Kidney (tissue), 14 donors: ENCODE measurements around the gene DEUP1. TPM values are rescaled to one million over a fixed set of nuclear protein-coding genes. Genes with fewer than 3 reads are reported as not detected.

Source experiments
- DNase-seq, 5 donors: peaks; one replicate each; pipeline ENCODE4 v3.0.0-alpha.2; 2013 to 2020
- FAIRE-seq: peaks from 2 replicates; lab custom pipeline; 2012; peaks lifted over from hg19 to GRCh38; lab: Jason Lieb, UNC
- H3K27ac ChIP-seq, 2 donors: one replicate each; pipeline ENCODE4 v1.7.0; 2013; ENCODE audit warnings: low read depth in 2 of 2, low read length in 2 of 2, inconsistent platforms in 1 of 2
- H3K27me3 ChIP-seq: one replicate; pipeline ENCODE4 v1.7.1; 2013; ENCODE audit warnings: low read length, inconsistent platforms; ENCODE audit not compliant: control insufficient read depth, insufficient read depth
- H3K36me3 ChIP-seq, 3 donors: one replicate each; pipeline versions ENCODE4 v1.7.0 to v1.7.1; 2013; ENCODE audit warnings: low read length in 3 of 3, control low read depth in 1 of 3, inconsistent platforms in 1 of 3; ENCODE audit not compliant: insufficient read depth in 3 of 3, control insufficient read depth in 2 of 3
- H3K4me1 ChIP-seq, 3 donors: one replicate each; pipeline versions ENCODE4 v1.7.0 to v1.7.1; 2013; ENCODE audit warnings: low read length in 3 of 3, inconsistent platforms in 1 of 3, low read depth in 1 of 3; ENCODE audit not compliant: control insufficient read depth in 2 of 3, insufficient read depth in 2 of 3
- H3K4me3 ChIP-seq, 3 donors: one replicate each; pipeline versions ENCODE4 v1.7.0 to v1.8.1; 2013; ENCODE audit warnings: low read length in 3 of 3, control low read depth in 1 of 3, inconsistent platforms in 1 of 3
- H3K9ac ChIP-seq, 3 donors: one replicate each; pipeline versions ENCODE4 v1.7.0 to v1.7.1; 2013; ENCODE audit warnings: low read length in 3 of 3, control low read depth in 1 of 3, inconsistent platforms in 1 of 3
- H3K9me3 ChIP-seq, 3 donors: one replicate each; pipeline versions ENCODE4 v1.7.0 to v1.7.1; 2013; ENCODE audit warnings: low read length in 3 of 3, control low read depth in 1 of 3, inconsistent platforms in 1 of 3; ENCODE audit not compliant: control insufficient read depth in 2 of 3, insufficient read depth in 1 of 3
- CTCF ChIP-seq: IDR thresholded peaks from 3 replicates; pipeline ENCODE4 v1.5.1; 2012; ENCODE audit warnings: mild to moderate bottlenecking, moderate library complexity, borderline replicate concordance; ENCODE audit not compliant: insufficient read depth; ENCODE audit errors: extremely low read depth
- intact Hi-C: fragments of 100-400 bp; cut with DNase I; formaldehyde crosslinking; loops from one replicate; pipeline ENCODE4 v1.11.1; 2022
- polyA plus RNA-seq: library from polyadenylated mRNA; stranded (reverse); fragments of 350-450 nt; fragmentation: Illumina TruSeq; extraction: RNeasy Lipid Tissue Mini Kit (QIAGEN cat#74804); gene quantifications from one replicate; pipeline ENCODE4 v1.2.3, GENCODE V29; 2014; ENCODE audit warnings: low read depth, low replicate concordance; ENCODE audit not compliant: insufficient read depth
- total RNA-seq: library from RNA; stranded (reverse); fragmentation: NEBNext Ultra II Directional; extraction: Animal tissue kit (Norgen Biotek cat#: 25700); gene quantifications from one replicate; pipeline ENCODE4 v1.2.1, GENCODE V29; 2021
- donor health status: control.
- donor health status: control.
- donor health status: control.
- donor health status: control.
- donor health status: control.
- donor health status: DM: yes; HTN: yes; CAD: no.
- donor health status: Normal renal cell carcinoma (clear cell type).

Gene DEUP1
- total and polyA plus RNA-seq, 2 donors from 2014 or later = 0.57 to 0.88 TPM

- no peaks in the 10 kb centered on the region for H3K4me1 ChIP-seq
- H3K4me3 ChIP-seq = no peak overlapping the region
- TF ChIP-seq CTCF = peak; percentile 50
- FAIRE-seq = no peak
- no peaks in the 10 kb centered on the region for H3K9me3 ChIP-seq
- no peak for DNase-seq
- no peaks in the 10 kb centered on the region for H3K36me3 ChIP-seq
- no peaks in the 10 kb centered on the region for H3K27me3 ChIP-seq
- no peak overlapping the region for H3K27ac ChIP-seq
- intact Hi-C loops = no loop called here
- H3K9ac ChIP-seq = no peak overlapping the region
These were observed 151.2 kb downstream of the DEUP1 start for GRCh38 chr11:93481696-93482095.

GRCh38 chr11:93482556-93482955 lies 152.0 kb downstream of the DEUP1 start:
- intact Hi-C loops = no loop called here
- no peaks in the 10 kb centered on the region for H3K27me3 ChIP-seq
- no peak overlapping the region for H3K27ac ChIP-seq
- no peak for TF ChIP-seq CTCF
- H3K9ac ChIP-seq = no peak overlapping the region
- DNase-seq = no peak
- no peak for FAIRE-seq
- H3K4me3 ChIP-seq = no peak overlapping the region
- no peaks in the 10 kb centered on the region for H3K4me1 ChIP-seq
- no peaks in the 10 kb centered on the region for H3K9me3 ChIP-seq
- H3K36me3 ChIP-seq = no peaks in the 10 kb centered on the region

GRCh38 chr11:93484716-93485115 lies 154.2 kb downstream of the DEUP1 start:
- Histone ChIP-seq H3K9me3 (no peaks in the 10 kb centered on the region), H3K4me1 (no peaks in the 10 kb centered on the region), H3K9ac (no peak overlapping the region), H3K27me3 (no peaks in the 10 kb centered on the region), H3K4me3 (no peak overlapping the region), H3K27ac (no peak overlapping the region), H3K36me3 (no peaks in the 10 kb centered on the region)
- FAIRE-seq = no peak
- DNase-seq = no peak
- TF ChIP-seq CTCF = no peak
- intact Hi-C loops = no loop called here

GRCh38 chr11:93485983-93486382 lies 155.4 kb downstream of the DEUP1 start:
- Histone ChIP-seq H3K27ac (no peak overlapping the region), H3K9me3 (no peaks in the 10 kb centered on the region), H3K27me3 (no peaks in the 10 kb centered on the region), H3K4me1 (no peaks in the 10 kb centered on the region), H3K9ac (no peak overlapping the region), H3K4me3 (no peak overlapping the region), H3K36me3 (no peaks in the 10 kb centered on the region)
- DNase-seq = no peak
- TF ChIP-seq CTCF = no peak
- no peak for FAIRE-seq
- intact Hi-C loops = no loop called here
